HUES6 (cell line): ENCODE measurements around the gene NBDY.

Experiments used
- H3K27ac ChIP-seq: 2 replicates; pipeline ENCODE4 v1.7.0; 2013; ENCODE audit warnings: low read depth, mild to moderate bottlenecking, low read length, inconsistent platforms
- H3K27me3 ChIP-seq: 2 replicates; pipeline ENCODE4 v1.6.1; 2013; ENCODE audit warnings: low read length; ENCODE audit not compliant: control insufficient read depth, insufficient read depth
- H3K36me3 ChIP-seq: 2 replicates; pipeline ENCODE4 v1.6.1; 2013; ENCODE audit warnings: low read length; ENCODE audit not compliant: control insufficient read depth, insufficient read depth
- H3K4me1 ChIP-seq: 2 replicates; pipeline ENCODE4 v1.6.1; 2013; ENCODE audit warnings: low read length; ENCODE audit not compliant: control insufficient read depth, insufficient read depth
- H3K4me3 ChIP-seq: 2 replicates; pipeline ENCODE4 v1.5.1; 2013; ENCODE audit warnings: low read depth, low read length
- H3K9ac ChIP-seq: one replicate; pipeline ENCODE4 v1.6.1; 2013; ENCODE audit warnings: mild to moderate bottlenecking, low read length
- H3K9me3 ChIP-seq: 2 replicates; pipeline ENCODE4 v1.6.1; 2013; ENCODE audit warnings: low read depth, low read length; ENCODE audit not compliant: control insufficient read depth, insufficient read depth

The NBDY gene

DNA sequence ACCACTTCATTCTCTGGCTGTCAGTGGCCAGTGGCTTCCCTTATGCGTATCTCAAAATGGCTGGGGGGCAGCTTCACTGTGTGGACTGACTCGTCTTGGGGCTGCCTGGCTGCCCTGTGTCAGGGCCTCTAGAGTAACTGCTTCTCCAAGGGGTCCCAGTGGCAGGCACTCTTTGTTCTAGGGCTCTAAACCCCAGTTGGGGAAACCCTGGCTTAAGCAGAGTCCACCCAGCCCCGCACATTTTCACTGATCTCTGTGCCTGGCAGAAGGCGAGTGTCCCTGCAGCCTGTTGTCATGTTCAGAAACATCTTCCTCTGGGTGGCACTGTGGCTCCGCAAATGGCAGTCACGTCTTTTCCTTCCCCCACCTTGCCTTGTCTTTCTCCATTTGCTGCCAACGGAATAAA lies 59.7 kb downstream of the NBDY start:
- Histone ChIP-seq H3K9me3 (no peaks in the 10 kb centered on the region; the same call in 1 of the 2 replicates), H3K4me3 (no peak overlapping the region), H3K27ac (no peak overlapping the region), H3K36me3 (peaks cover 21% of the 10 kb centered on the region), H3K27me3 (no peaks in the 10 kb centered on the region), H3K4me1 (peaks cover 9% of the 10 kb centered on the region; the same call in 1 of the 2 replicates), H3K9ac (no peak overlapping the region)

DNA sequence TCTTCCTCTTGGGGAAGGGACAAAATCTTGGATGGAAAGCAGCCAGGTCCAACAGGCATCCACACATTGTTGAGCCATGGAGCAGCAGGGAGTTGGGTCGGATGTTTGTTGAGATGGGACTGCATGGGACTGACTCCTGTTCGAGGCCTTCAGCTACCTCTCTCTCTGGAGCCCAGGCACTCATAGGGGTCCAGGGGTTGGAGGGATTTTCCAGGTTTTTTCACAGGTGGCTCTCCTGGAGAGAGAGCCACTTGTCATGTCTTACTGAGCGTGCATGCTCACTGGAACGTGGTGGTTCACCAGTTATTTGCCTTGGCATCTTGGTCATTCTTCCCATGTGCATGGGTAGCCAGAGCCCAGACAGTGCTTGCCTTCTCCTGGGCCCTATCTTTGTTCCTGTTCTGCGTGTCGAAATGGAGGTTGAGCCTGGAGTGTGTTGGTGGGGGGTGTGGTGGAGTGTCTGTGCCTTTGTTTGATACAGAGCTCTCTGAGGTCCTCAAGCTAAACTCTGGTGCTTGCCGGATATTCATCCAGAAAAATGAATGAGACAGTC lies 60.6 kb downstream of the NBDY start:
- H3K27me3 ChIP-seq: no peaks in the 10 kb centered on the region
- H3K4me3 ChIP-seq: no peak overlapping the region
- H3K4me1 ChIP-seq: peaks cover 5% of the 10 kb centered on the region; the same call in 1 of the 2 replicates
- H3K36me3 ChIP-seq: peaks cover 21% of the 10 kb centered on the region
- H3K27ac ChIP-seq: no peak overlapping the region
- H3K9ac ChIP-seq: no peak overlapping the region
- no peaks in the 10 kb centered on the region; the same call in 1 of the 2 replicates for H3K9me3 ChIP-seq

DNA sequence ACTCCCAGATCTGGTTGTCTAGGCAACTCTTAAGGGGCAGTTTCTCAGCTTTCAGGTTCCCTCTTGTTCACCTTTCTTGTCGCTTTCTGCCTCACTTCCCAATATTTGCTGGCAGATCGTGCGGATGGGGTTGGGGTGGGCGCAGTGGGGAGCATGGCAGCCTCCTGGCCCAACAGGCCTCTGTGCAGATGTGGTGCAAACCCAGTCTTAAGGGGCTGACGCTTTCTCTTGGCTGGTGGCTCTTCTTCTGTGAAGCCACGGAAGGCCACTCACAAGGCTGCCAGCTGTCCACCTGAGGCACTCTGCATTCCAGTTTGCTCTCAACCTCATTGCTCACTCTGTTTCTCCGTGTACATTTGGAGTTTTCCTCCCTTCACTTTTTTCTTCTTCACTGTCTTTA lies 61.7 kb downstream of the NBDY start:
- H3K9ac ChIP-seq: no peak overlapping the region
- no peak overlapping the region for H3K27ac ChIP-seq
- no peaks in the 10 kb centered on the region; the same call in 1 of the 2 replicates for H3K9me3 ChIP-seq
- peaks cover 15% of the 10 kb centered on the region for H3K36me3 ChIP-seq
- no peaks in the 10 kb centered on the region for H3K27me3 ChIP-seq
- H3K4me3 ChIP-seq: no peak overlapping the region
- no peaks in the 10 kb centered on the region for H3K4me1 ChIP-seq

DNA sequence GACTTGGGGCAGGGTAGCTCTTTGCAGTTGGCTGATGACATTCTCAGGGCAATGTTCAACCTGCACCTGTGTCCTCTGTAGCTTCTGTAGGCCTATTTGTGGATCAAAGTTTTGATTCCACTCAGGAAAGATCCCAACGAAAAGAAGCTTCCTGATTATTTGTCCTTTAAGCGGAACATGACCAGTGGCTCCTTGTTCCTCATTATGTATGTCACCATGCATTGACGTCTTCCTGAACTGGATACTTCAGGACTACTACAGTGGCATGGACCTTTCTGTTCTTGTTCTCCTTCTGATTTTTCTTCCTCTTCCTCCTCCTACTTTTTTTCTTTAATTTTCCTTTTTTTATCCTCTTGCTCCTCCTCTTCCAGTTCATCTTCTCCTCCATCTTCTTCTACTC lies 62.4 kb downstream of the NBDY start:
- H3K27me3 ChIP-seq: no peaks in the 10 kb centered on the region
- H3K4me1 ChIP-seq: no peaks in the 10 kb centered on the region
- no peak overlapping the region for H3K4me3 ChIP-seq
- no peak overlapping the region for H3K9ac ChIP-seq
- H3K36me3 ChIP-seq: peaks cover 15% of the 10 kb centered on the region
- H3K9me3 ChIP-seq: no peaks in the 10 kb centered on the region; the same call in 1 of the 2 replicates
- H3K27ac ChIP-seq: no peak overlapping the region

DNA sequence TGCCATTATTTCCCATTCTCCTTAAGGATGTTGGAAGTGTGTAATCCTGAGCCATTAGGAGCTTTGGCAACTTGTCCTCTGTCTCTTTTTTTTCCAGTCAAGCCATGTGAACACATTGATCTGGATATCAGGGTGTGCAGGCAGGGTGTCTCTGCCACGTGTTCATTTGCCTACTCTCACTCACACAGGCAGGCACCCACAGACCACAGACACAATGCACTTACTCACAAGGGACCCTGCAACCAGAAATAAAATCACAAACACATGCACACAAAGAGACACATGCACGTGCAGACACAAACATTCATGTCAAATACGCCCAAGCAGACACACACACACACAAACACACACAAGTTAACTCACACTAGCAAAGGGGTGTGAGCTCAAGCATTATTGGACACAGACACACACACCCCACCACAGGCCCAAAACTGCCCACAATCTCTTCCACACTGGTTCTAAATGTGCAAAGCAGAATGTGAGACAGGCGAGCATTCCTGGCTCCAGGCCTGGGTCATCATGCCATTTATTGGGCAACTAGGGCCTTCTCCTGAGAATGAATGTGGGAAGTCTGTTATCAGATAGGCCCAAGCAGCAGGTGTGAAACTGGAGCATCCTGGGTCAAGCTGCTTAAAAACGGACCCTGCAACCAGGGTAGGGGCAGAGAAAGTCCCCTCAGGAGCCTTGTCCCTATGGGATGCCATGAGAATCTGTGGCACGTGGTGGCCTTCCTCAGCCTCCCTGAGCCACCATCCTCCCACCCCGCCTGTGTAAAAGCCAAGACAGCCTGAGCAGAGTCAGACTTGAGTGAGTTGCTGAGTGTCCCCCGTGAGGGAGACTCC lies 63.4 kb downstream of the NBDY start:
- H3K27ac ChIP-seq: no peak overlapping the region
- no peaks in the 10 kb centered on the region; the same call in 1 of the 2 replicates for H3K9me3 ChIP-seq
- H3K4me3 ChIP-seq: no peak overlapping the region
- H3K36me3 ChIP-seq: 0 out of 2 replicates have a peak, but pooled peaks cover 7% of the 10 kb centered on the region
- H3K9ac ChIP-seq: no peak overlapping the region
- H3K27me3 ChIP-seq: no peaks in the 10 kb centered on the region
- no peaks in the 10 kb centered on the region for H3K4me1 ChIP-seq

DNA sequence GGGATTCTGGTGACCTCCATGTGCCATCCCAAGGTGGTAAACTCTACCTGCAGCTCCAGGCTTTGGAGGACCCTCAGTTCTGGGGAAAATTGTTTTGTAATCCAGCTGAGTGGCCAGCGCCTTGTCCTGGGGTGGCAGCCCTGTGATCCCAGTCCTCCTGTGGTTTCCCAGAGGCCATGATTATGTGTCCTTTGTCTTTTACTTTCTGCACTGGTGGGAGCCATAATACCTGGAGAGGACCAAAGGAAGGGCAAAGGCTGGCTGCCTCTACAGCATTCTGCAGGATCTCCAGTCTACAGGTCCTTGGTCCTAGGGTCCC lies 64.0 kb downstream of the NBDY start:
- H3K27ac ChIP-seq: no peak overlapping the region
- H3K9me3 ChIP-seq: no peaks in the 10 kb centered on the region; the same call in 1 of the 2 replicates
- no peaks in the 10 kb centered on the region for H3K27me3 ChIP-seq
- 0 out of 2 replicates have a peak, but pooled peaks cover 5% of the 10 kb centered on the region for H3K36me3 ChIP-seq
- H3K9ac ChIP-seq: no peak overlapping the region
- H3K4me1 ChIP-seq: no peaks in the 10 kb centered on the region
- H3K4me3 ChIP-seq: no peak overlapping the region

DNA sequence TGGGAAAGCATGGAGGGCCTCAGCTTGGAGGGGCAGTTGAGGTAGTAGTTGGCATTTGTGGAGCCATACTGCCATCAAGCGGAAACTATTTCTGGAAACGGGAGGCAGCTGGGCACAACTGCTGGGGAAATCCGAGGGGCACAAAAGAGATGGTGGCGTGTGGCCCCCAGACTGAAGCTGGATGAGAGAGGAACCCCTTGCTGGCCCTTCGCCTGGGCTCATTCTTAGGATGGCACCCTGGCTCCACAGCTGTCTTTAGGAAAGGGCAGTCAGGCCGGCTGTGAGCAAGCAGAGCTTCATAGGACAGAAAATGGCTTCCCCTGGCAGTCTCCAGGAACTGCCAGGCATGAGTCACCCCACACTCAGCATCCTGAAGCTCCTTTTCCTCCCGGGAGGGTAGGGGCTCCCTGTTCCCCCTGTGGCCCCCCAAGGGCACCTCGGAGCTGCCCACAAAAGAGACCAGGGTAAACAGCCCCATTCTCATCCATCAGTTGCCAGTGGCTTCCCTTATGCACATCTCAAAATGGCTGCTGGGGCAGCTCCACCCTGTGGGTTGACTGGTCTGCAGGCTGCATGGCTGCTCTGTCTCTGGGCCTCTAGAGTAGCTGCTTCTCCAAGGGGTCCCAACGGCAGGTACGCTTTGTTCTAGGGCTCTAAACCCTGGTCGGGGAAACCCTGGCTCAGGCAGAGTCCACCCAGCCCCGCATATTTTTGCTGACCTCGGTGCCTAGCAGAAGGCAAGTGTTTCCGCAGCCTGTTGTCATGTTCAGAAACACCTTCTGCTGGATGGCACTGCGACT lies 64.7 kb downstream of the NBDY start:
- Histone ChIP-seq H3K27ac (no peak overlapping the region), H3K9me3 (no peaks in the 10 kb centered on the region; the same call in 1 of the 2 replicates), H3K27me3 (no peaks in the 10 kb centered on the region), H3K36me3 (0 out of 2 replicates have a peak, but pooled peaks cover 5% of the 10 kb centered on the region), H3K4me1 (peaks cover 4% of the 10 kb centered on the region; the same call in 1 of the 2 replicates), H3K9ac (no peak overlapping the region), H3K4me3 (no peak overlapping the region)

DNA sequence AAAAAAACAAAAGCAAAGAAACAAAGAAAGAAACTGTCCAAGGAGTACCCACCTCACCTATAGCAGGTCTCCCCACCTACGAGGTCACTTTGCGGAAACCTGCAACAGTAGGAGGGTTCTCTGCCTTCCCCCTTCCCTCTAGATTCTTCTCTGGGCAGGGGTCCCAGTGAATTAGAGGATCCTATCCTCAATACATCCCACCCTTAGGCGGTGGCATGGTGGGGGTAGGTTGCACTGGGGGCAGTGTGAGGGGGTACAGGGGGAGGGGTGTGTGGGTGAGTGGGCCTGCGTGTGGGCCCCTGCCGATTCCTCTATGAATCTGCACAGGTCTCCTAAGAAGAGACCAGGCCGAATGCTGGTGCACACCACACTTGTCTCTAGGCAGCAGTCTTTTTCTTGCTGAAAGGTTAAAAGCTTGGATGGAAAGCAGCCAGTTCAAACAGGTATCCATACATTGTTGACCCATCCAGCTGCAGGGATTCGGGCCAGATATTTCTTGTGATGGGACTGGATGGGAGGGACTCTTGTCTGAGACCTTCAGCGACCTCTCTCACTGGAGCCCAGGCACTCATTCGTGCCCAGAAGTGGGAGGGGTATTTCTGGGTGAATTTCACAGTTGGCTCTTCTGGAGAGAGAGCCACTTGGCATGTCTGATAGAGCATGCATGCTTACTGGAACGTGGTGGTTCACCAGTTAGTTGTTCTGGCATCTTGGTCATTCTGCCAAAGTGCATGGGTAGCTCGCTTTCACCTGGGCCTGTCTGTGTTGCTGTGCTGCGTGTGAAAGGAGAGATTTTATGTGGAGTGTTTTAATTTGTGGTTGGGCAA lies 65.6 kb downstream of the NBDY start:
- no peaks in the 10 kb centered on the region for H3K27me3 ChIP-seq
- H3K27ac ChIP-seq: no peak overlapping the region
- 0 out of 2 replicates have a peak, but pooled peaks cover 5% of the 10 kb centered on the region for H3K36me3 ChIP-seq
- no peak overlapping the region for H3K4me3 ChIP-seq
- H3K4me1 ChIP-seq: peaks cover 6% of the 10 kb centered on the region; the same call in 1 of the 2 replicates
- H3K9me3 ChIP-seq: no peaks in the 10 kb centered on the region; the same call in 1 of the 2 replicates
- no peak overlapping the region for H3K9ac ChIP-seq

DNA sequence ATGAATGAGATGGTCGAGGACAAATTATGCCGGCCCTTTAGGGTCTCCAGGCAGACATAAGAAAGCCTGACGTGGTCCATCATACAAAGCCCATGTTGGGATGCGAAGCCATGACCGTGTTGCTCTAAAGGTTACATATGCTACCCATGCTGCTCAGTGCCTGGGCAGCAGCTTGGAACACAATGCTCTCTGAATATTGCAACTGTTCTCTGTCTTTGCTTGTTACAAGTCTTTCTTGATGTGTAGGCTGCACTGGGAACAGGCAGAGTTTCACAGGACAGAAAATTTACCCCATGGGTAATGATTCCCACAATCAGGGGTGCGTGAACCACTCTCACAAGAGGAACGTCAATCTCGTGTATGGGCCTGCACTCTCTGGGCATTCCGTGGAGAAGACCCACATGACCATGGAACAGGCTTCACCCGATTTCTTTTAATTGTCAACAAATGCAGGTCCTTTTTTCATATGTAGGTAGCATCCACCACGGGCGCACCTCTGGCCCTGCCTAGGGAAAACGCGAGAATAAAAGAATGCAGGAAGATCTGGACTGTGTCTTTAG lies 66.3 kb downstream of the NBDY start:
- Histone ChIP-seq H3K36me3 (0 out of 2 replicates have a peak, but pooled peaks cover 5% of the 10 kb centered on the region), H3K4me1 (peaks cover 13% of the 10 kb centered on the region), H3K9me3 (no peaks in the 10 kb centered on the region; the same call in 1 of the 2 replicates)

More for the DNA sequence above, 66.3 kb downstream of the NBDY start:
- no peaks in the 10 kb centered on the region for H3K27me3 ChIP-seq
- no peak overlapping the region for H3K27ac ChIP-seq
- H3K4me3 ChIP-seq: no peak overlapping the region
- no peak overlapping the region for H3K9ac ChIP-seq
